HepG2 (cell line): ENCODE measurements around the gene TRIM25. TPM values are rescaled to one million over a fixed set of nuclear protein-coding genes. Genes with fewer than 3 reads are reported as not detected.
A peak's percentile ranks its signal among the peaks of the same experiment; 100 is the strongest.

ENCODE experiments used
- CBX2 ChIP-seq, 2 experiments: fragments of 200-600 bp in 1 of 2; sonication (generic); formaldehyde crosslinking in 1 of 2; IDR thresholded peaks; 2 replicates each; pipeline versions ENCODE4 v1.7.0 to v1.8.1; 2018 to 2022; ENCODE audit warnings: low read depth in 2 of 2, low read length in 1 of 2, mild to moderate bottlenecking in 1 of 2, missing genetic modification reagents in 1 of 2
- CEBPB ChIP-seq: IDR thresholded peaks from 2 replicates; pipeline ENCODE4 v1.6.1; 2011; ENCODE audit warnings: low read depth, low read length, improper control_type of control experiment, borderline replicate concordance
- MTA1 ChIP-seq: sonication (generic); formaldehyde crosslinking; IDR thresholded peaks from 2 replicates; pipeline ENCODE4 v1.4.0; 2020; ENCODE audit warnings: missing genetic modification reagents, mild to moderate bottlenecking, borderline replicate concordance
- MYNN ChIP-seq: sonication (generic); formaldehyde crosslinking; IDR thresholded peaks from 2 replicates; pipeline ENCODE4 v1.4.0; 2020; ENCODE audit warnings: mild to moderate bottlenecking, low read depth, missing genetic modification reagents
- POLR2A ChIP-seq, 2 experiments: IDR thresholded peaks; 2 replicates each; pipeline ENCODE4 v1.6.1; 2011; ENCODE audit warnings: low read depth in 2 of 2, low read length in 2 of 2, mild to moderate bottlenecking in 1 of 2, moderate library complexity in 1 of 2; ENCODE audit not compliant: insufficient read depth in 1 of 2
- SOX5 ChIP-seq: IDR thresholded peaks from 2 replicates; pipeline ENCODE4 v1.6.1; 2016; ENCODE audit warnings: borderline replicate concordance
- ZBTB38 ChIP-seq: sonication (generic); formaldehyde crosslinking; IDR thresholded peaks from 2 replicates; pipeline ENCODE4 v1.5.1; 2020; ENCODE audit warnings: mild to moderate bottlenecking, missing genetic modification reagents
- ZNF552 ChIP-seq: sonication (generic); formaldehyde crosslinking; IDR thresholded peaks from 2 replicates; pipeline ENCODE4 v1.9.0; 2022; ENCODE audit warnings: missing genetic modification reagents, mild to moderate bottlenecking, borderline replicate concordance
- ZNF563 ChIP-seq: sonication (generic); formaldehyde crosslinking; IDR thresholded peaks from 2 replicates; pipeline ENCODE4 v1.8.0; 2022; ENCODE audit warnings: mild to moderate bottlenecking, moderate library complexity, missing genetic modification reagents
- polyA plus RNA-seq, 8 experiments: library from polyadenylated mRNA; depleted of rRNA in 3 of 8; stranded (reverse) in 7 of 8; unstranded in 1 of 8; fragments of >200 nt; fragmentation: Illumina TruSeq in 4 of 8; extraction: Trizol in 4 of 8; gene quantifications; 2 replicates each; pipeline versions ENCODE4 v1.2.1 to v1.2.3, GENCODE V29; 2011 to 2016; ENCODE audit warnings: low read depth in 4 of 8, missing spikeins in 1 of 8, mixed read lengths in 1 of 8; ENCODE audit not compliant: insufficient read depth in 1 of 8
- total RNA-seq, 5 experiments: library from RNA; depleted of rRNA; stranded (reverse); fragments of >200 nt; fragmentation: Illumina TruSeq; extraction: Trizol; gene quantifications; 2 replicates each; pipeline ENCODE4 v1.2.3, GENCODE V29; 2016; ENCODE audit warnings: low read depth in 1 of 5
- TF ChIP-seq, protein P1 (sequence below): sonication (generic); formaldehyde crosslinking; IDR thresholded peaks from 2 replicates; pipeline ENCODE4 v1.4.0; 2020; ENCODE audit warnings: mild to moderate bottlenecking, missing genetic modification reagents
- TF ChIP-seq, protein P2 (sequence below): sonication (generic); formaldehyde crosslinking; IDR thresholded peaks from 2 replicates; pipeline ENCODE4 v1.4.0; 2020; ENCODE audit warnings: missing genetic modification reagents, borderline replicate concordance
- TF ChIP-seq, protein P3 (sequence below): sonication (generic); formaldehyde crosslinking; IDR thresholded peaks from 2 replicates; pipeline ENCODE4 v1.5.0; 2020; ENCODE audit warnings: mild to moderate bottlenecking, missing genetic modification reagents
- TF ChIP-seq, protein P4 (sequence below): sonication (generic); formaldehyde crosslinking; IDR thresholded peaks from 2 replicates; pipeline ENCODE4 v1.8.1; 2022; ENCODE audit warnings: low read depth, mild to moderate bottlenecking, missing genetic modification reagents
- TF ChIP-seq, protein P5 (sequence below): fragments of 450-650 bp; IDR thresholded peaks from 2 replicates; pipeline ENCODE4 v1.6.1; 2017

TRIM25 gene
- total and polyA plus RNA-seq, 2 of the 13 experiments (the other 11 are each of a cell fraction or from before 2014, with no cell fraction given) = 30.8 to 42.2 TPM

DNA sequence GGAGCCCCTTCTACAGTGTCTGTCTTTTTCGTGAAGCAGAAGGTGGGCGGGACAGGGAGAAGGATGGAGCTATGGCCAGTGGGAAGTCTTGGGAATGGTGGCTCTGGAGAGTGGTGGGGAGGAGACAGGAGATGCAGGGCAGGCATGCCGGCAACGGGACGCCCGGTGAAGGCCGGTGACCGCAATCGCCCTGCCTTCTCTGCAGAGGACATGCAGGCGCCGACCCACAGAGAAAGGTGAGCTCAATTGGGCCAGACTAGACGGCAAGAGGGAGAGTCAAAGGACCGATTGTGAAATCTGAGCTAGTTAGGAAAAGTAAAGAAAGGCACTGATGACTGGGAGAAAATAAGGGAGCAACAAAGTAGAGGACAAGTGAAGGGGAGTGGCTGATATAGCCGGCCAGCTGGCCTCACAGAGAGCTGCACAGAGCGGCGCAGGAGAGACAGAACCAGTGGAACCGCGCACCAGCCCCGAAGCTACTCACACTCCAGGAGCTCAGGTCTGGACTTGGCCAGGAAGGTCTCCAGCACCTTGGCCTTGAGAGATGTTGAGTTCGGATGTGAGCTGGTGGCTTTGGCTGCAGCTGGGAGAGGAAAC, 18.9 kb downstream of the TRIM25 start (continued):
- TF ChIP-seq, protein P1, sequence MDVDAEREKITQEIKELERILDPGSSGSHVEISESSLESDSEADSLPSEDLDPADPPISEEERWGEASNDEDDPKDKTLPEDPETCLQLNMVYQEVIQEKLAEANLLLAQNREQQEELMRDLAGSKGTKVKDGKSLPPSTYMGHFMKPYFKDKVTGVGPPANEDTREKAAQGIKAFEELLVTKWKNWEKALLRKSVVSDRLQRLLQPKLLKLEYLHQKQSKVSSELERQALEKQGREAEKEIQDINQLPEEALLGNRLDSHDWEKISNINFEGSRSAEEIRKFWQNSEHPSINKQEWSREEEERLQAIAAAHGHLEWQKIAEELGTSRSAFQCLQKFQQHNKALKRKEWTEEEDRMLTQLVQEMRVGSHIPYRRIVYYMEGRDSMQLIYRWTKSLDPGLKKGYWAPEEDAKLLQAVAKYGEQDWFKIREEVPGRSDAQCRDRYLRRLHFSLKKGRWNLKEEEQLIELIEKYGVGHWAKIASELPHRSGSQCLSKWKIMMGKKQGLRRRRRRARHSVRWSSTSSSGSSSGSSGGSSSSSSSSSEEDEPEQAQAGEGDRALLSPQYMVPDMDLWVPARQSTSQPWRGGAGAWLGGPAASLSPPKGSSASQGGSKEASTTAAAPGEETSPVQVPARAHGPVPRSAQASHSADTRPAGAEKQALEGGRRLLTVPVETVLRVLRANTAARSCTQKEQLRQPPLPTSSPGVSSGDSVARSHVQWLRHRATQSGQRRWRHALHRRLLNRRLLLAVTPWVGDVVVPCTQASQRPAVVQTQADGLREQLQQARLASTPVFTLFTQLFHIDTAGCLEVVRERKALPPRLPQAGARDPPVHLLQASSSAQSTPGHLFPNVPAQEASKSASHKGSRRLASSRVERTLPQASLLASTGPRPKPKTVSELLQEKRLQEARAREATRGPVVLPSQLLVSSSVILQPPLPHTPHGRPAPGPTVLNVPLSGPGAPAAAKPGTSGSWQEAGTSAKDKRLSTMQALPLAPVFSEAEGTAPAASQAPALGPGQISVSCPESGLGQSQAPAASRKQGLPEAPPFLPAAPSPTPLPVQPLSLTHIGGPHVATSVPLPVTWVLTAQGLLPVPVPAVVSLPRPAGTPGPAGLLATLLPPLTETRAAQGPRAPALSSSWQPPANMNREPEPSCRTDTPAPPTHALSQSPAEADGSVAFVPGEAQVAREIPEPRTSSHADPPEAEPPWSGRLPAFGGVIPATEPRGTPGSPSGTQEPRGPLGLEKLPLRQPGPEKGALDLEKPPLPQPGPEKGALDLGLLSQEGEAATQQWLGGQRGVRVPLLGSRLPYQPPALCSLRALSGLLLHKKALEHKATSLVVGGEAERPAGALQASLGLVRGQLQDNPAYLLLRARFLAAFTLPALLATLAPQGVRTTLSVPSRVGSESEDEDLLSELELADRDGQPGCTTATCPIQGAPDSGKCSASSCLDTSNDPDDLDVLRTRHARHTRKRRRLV (CRISPR knock-in tag) = no peak
- TF ChIP-seq ZNF563 (no peak), SOX5 (CRISPR knock-in tag) (no peak), POLR2A (IDR thresholded peaks at IDR 0.05; ENCODE audit: insufficient read depth in 1 of 2, low read depth in 2 of 2, low read length in 2 of 2) (no peak), ZNF552 (CRISPR knock-in tag) (no peak), ZBTB38 (no peak), CBX2 (IDR thresholded peaks at IDR 0.05; ENCODE audit: low read depth, low read length) (no peak), CBX2 (CRISPR knock-in tag; IDR thresholded peaks at IDR 0.05; ENCODE audit: low read depth) (no peak), CEBPB (peak; percentile 6; the same call in 1 of the 2 replicates), MTA1 (CRISPR knock-in tag) (0 out of 2 replicates have a peak, but pooled peaks have one; percentile 20), MYNN (CRISPR knock-in tag) (no peak)
- TF ChIP-seq, protein P2, sequence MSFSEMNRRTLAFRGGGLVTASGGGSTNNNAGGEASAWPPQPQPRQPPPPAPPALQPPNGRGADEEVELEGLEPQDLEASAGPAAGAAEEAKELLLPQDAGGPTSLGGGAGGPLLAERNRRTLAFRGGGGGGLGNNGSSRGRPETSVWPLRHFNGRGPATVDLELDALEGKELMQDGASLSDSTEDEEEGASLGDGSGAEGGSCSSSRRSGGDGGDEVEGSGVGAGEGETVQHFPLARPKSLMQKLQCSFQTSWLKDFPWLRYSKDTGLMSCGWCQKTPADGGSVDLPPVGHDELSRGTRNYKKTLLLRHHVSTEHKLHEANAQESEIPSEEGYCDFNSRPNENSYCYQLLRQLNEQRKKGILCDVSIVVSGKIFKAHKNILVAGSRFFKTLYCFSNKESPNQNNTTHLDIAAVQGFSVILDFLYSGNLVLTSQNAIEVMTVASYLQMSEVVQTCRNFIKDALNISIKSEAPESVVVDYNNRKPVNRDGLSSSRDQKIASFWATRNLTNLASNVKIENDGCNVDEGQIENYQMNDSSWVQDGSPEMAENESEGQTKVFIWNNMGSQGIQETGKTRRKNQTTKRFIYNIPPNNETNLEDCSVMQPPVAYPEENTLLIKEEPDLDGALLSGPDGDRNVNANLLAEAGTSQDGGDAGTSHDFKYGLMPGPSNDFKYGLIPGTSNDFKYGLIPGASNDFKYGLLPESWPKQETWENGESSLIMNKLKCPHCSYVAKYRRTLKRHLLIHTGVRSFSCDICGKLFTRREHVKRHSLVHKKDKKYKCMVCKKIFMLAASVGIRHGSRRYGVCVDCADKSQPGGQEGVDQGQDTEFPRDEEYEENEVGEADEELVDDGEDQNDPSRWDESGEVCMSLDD (CRISPR knock-in tag) = no peak
- TF ChIP-seq, protein P3, sequence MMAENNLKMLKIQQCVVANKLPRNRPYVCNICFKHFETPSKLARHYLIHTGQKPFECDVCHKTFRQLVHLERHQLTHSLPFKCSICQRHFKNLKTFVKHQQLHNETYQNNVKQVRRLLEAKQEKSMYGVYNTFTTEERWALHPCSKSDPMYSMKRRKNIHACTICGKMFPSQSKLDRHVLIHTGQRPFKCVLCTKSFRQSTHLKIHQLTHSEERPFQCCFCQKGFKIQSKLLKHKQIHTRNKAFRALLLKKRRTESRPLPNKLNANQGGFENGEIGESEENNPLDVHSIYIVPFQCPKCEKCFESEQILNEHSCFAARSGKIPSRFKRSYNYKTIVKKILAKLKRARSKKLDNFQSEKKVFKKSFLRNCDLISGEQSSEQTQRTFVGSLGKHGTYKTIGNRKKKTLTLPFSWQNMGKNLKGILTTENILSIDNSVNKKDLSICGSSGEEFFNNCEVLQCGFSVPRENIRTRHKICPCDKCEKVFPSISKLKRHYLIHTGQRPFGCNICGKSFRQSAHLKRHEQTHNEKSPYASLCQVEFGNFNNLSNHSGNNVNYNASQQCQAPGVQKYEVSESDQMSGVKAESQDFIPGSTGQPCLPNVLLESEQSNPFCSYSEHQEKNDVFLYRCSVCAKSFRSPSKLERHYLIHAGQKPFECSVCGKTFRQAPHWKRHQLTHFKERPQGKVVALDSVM = no peak
- TF ChIP-seq, protein P4, sequence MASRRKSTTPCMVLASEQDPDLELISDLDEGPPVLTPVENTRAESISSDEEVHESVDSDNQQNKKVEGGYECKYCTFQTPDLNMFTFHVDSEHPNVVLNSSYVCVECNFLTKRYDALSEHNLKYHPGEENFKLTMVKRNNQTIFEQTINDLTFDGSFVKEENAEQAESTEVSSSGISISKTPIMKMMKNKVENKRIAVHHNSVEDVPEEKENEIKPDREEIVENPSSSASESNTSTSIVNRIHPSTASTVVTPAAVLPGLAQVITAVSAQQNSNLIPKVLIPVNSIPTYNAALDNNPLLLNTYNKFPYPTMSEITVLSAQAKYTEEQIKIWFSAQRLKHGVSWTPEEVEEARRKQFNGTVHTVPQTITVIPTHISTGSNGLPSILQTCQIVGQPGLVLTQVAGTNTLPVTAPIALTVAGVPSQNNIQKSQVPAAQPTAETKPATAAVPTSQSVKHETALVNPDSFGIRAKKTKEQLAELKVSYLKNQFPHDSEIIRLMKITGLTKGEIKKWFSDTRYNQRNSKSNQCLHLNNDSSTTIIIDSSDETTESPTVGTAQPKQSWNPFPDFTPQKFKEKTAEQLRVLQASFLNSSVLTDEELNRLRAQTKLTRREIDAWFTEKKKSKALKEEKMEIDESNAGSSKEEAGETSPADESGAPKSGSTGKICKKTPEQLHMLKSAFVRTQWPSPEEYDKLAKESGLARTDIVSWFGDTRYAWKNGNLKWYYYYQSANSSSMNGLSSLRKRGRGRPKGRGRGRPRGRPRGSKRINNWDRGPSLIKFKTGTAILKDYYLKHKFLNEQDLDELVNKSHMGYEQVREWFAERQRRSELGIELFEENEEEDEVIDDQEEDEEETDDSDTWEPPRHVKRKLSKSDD (CRISPR knock-in tag) = no peak
- TF ChIP-seq, protein P5, sequence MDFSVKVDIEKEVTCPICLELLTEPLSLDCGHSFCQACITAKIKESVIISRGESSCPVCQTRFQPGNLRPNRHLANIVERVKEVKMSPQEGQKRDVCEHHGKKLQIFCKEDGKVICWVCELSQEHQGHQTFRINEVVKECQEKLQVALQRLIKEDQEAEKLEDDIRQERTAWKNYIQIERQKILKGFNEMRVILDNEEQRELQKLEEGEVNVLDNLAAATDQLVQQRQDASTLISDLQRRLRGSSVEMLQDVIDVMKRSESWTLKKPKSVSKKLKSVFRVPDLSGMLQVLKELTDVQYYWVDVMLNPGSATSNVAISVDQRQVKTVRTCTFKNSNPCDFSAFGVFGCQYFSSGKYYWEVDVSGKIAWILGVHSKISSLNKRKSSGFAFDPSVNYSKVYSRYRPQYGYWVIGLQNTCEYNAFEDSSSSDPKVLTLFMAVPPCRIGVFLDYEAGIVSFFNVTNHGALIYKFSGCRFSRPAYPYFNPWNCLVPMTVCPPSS = no peak
